NB4 (cell line): Measurements from ENCODE around the gene MYO10.

Experiments used
- CTCF ChIP-seq: IDR thresholded peaks from one replicate; pipeline ENCODE4 v1.5.1; 2012; ENCODE audit warnings: low read depth, low read length
- MAX ChIP-seq: IDR thresholded peaks from 2 replicates; pipeline ENCODE4 v1.6.1; 2011; ENCODE audit warnings: low read depth, low read length
- POLR2A ChIP-seq: IDR thresholded peaks from 2 replicates; pipeline ENCODE4 v1.6.1; 2011; ENCODE audit warnings: mild to moderate bottlenecking; ENCODE audit not compliant: insufficient read length; ENCODE audit errors: extremely low read depth

- TF ChIP-seq CTCF (no peak), POLR2A (no peak), MAX (no peak)
Measured at GRCh38 chr5:16877267-16877935, 58.7 kb downstream of the MYO10 start.
